Heart right ventricle (tissue), 16 donors: ENCODE data around the gene FARSB. TPM values are rescaled to one million over a fixed set of nuclear protein-coding genes. Genes with fewer than 3 reads are reported as not detected.

ENCODE experiments used
- ATAC-seq, 8 donors: fragments of 200-7000 bp; cut with Tn5 transposase; one replicate each; pipeline ENCODE4 v1.9.1; 2020; ENCODE audit warnings: mild to moderate bottlenecking in 8 of 8, moderate library complexity in 8 of 8, moderate number of reproducible peaks in 1 of 8
- DNase-seq, 2 donors: peaks; one replicate each; pipeline ENCODE4 v3.0.0-alpha.2; 2020
- H3K27ac ChIP-seq, 10 donors: fragments of 200-600 bp; sonication (generic) in 2 of 10; one replicate each; pipeline versions ENCODE4 v1.5.0 to v1.8.0; 2020 to 2022; ENCODE audit warnings: mild to moderate bottlenecking in 3 of 10
- H3K27me3 ChIP-seq, 7 donors: fragments of 200-600 bp; one replicate each; pipeline ENCODE4 v1.8.0; 2021 to 2022; ENCODE audit warnings: mild to moderate bottlenecking in 2 of 7
- H3K36me3 ChIP-seq, 9 donors: fragments of 200-600 bp; sonication (generic) in 1 of 9; one replicate each; pipeline versions ENCODE4 v1.5.0 to v1.8.0; 2020 to 2022; ENCODE audit warnings: mild to moderate bottlenecking in 2 of 9
- H3K4me1 ChIP-seq, 9 donors: fragments of 200-600 bp; sonication (generic) in 1 of 9; one replicate each; pipeline versions ENCODE4 v1.5.0 to v1.8.0; 2020 to 2022; ENCODE audit warnings: mild to moderate bottlenecking in 4 of 9
- H3K4me3 ChIP-seq, 10 donors: fragments of 200-600 bp; sonication (generic) in 2 of 10; one replicate each; pipeline versions ENCODE4 v1.5.0 to v1.8.0; 2020 to 2022; ENCODE audit warnings: mild to moderate bottlenecking in 7 of 10, moderate library complexity in 2 of 10
- H3K9me3 ChIP-seq, 11 donors: fragments of 200-600 bp in 10 of 11; sonication (generic) in 2 of 11; one replicate each; pipeline versions ENCODE4 v1.5.0 to v1.8.0; 2013 to 2022; ENCODE audit warnings: mild to moderate bottlenecking in 2 of 11, control low read depth in 1 of 11, moderate library complexity in 1 of 11
- CTCF ChIP-seq, 9 donors: fragments of 200-600 bp; sonication (generic) in 2 of 9; IDR thresholded peaks; one replicate each; pipeline versions ENCODE4 v1.5.0 to v1.8.0; 2021 to 2022; ENCODE audit warnings: antibody characterized with exemption in 9 of 9, mild to moderate bottlenecking in 5 of 9, moderate library complexity in 1 of 9
- WGBS, 2 donors: extraction: QIAGEN DNeasy Blood & Tissue Kit; methylation state at CpG; one replicate each; pipeline ENCODE4 v1.1.7; 2013; ENCODE audit warnings: inconsistent platforms in 1 of 2; 5-methylcytosine and 5-hydroxymethylcytosine counted together
- intact Hi-C, 10 donors: fragments of 100-400 bp; cut with DNase I; formaldehyde crosslinking; loops; one replicate each; pipeline versions ENCODE4 v1.11.1 to v1.14.2; 2022
- polyA plus RNA-seq, 2 donors: library from polyadenylated mRNA; stranded (reverse); fragments of 200-250 nt; gene quantifications; one replicate each; pipeline ENCODE4 v1.2.3, GENCODE V29; 2013
- total RNA-seq, 10 donors: library from RNA; stranded (reverse); fragmentation: NEBNext Ultra II Directional in 3 of 10; extraction: Animal tissue kit (Norgen Biotek cat#: 25700) in 3 of 10; gene quantifications; one replicate each; pipeline versions ENCODE4 v1.2.1 to v1.2.4, GENCODE V29; 2021 to 2023
- donor health status: Arrhythmogenic right ventricular cardiomyopathy.
- donor health status: ischemic (EF 13 %, LVEDD 7.1; RV severe dilation, severe dysfunction).
- donor health status: healthy with polysubstance abuse.
- donor health status: DM: no; HTN: yes; CAD: no.
- donor health status: DM: no; HTN: no; CAD: no.
- donor health status: ischemic (EF 25% LVEDD 6.9; RV normal size, moderate dysfunction).
- donor health status: ischemic (EF 25% LVEDD 5.7; RV mildly dilated, moderate dysfunction).
- donor health status: healthy.
- donor health status: DM: yes; HTN: yes; CAD: no.
- donor health status: Ischemic cardiomyopathy.
- donor health status: ischemic (EF 35%, LVEDD 5.7; RV mildly dilated, moderate dysfunction).
- donor health status: nonischemic (EF 11% LVEDD 7.7; RV severe dilation, severe dysfunction).
- donor health status: DM: yes; HTN: yes; CAD: no.
- donor health status: PGD.
- donor health status: ischemic (EF 29% LVEDD 5.4; RV normal size, mild dysfunction).
- donor health status: nonischemic (EF 23%, LVEDD 6.1; RV moderate dilation, normal function).

The FARSB gene
- total and polyA plus RNA-seq, 12 donors: 12.1 to 26.6 (median 20.5) TPM

DNA sequence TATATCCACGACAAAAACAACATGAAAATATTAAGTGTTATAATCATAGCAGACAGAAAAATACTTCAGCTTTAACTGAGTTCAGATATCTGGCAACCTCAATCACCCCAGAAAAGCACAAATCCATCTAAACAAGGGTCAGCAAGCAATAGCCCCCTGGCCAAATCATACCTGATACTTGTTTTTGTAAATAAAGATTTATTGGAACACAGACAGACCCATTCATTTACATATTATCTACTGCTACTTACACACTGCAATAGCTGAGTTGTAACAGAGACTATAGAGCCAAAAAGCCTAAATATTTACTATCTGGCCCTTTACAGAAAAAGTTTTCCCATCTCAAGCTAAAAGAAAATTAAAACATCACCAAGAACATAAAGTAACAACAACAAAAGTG is 12.8 kb downstream of the FARSB start:
- no peak overlapping the region for H3K4me3 ChIP-seq
- H3K36me3 ChIP-seq: peaks cover 0 to 100% (median 33%) of the 10 kb centered on the region in 9 donors
- WGBS, 2 donors: 94% methylated on average over 1 of the region's 1 CpG
- intact Hi-C loops: no loop called here
- DNase-seq (no peak), ATAC-seq (no peak)
- TF ChIP-seq CTCF (IDR thresholded peaks at IDR 0.05): no peak
- H3K4me1 ChIP-seq: no peaks in the 10 kb centered on the region
- H3K27me3 ChIP-seq: no peaks in the 10 kb centered on the region
- peaks cover 0 to 5% (median 0%) of the 10 kb centered on the region in 11 donors for H3K9me3 ChIP-seq
- H3K27ac ChIP-seq: no peak overlapping the region

- 97 to 98% methylated on average over 2 of the region's 2 CpGs for WGBS, 2 donors
- DNase-seq (no peak), ATAC-seq (no peak)
- TF ChIP-seq CTCF (IDR thresholded peaks at IDR 0.05): no peak
- Histone ChIP-seq H3K9me3 (peaks cover 0 to 14% (median 0%) of the 10 kb centered on the region in 11 donors), H3K4me1 (no peaks in the 10 kb centered on the region), H3K27me3 (no peaks in the 10 kb centered on the region), H3K27ac (no peak overlapping the region), H3K4me3 (no peak overlapping the region), H3K36me3 (peaks cover 0 to 100% (median 30%) of the 10 kb centered on the region in 9 donors)
- intact Hi-C loops: no loop called here
Observed at GRCh38 chr2:222641336-222641735, 14.6 kb downstream of the FARSB start.

GRCh38 chr2:222637067-222637466 is 18.8 kb downstream of the FARSB start:
- no peak for TF ChIP-seq CTCF (IDR thresholded peaks at IDR 0.05)
- Histone ChIP-seq H3K27me3 (no peaks in the 10 kb centered on the region), H3K27ac (no peak overlapping the region), H3K9me3 (peaks cover 0 to 14% (median 0%) of the 10 kb centered on the region in 11 donors), H3K4me3 (no peak overlapping the region), H3K4me1 (no peaks in the 10 kb centered on the region), H3K36me3 (peaks cover 0 to 100% (median 44%) of the 10 kb centered on the region in 9 donors)
- ATAC-seq (no peak), DNase-seq (no peak)
- intact Hi-C loops: no loop called here
- WGBS, 2 donors: 97 to 98% methylated on average over 1 of the region's 1 CpG

DNA sequence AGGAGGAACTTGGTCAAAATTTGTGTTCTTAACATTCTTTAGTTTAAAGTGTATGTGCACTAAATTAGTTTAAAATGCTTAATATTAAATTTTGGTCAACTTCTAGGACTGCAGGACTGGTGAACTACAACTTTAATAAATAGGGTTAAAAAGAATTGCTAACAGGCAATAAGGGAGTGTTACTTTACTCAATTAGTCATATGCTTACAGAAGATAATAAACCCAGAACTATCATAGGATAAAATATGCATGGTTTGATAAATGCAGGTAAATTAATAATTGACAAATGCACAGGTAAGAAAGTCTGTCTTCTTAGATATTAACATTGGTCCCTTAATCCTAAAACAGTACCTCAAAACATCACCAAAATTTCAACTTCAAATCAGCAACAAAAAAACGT is 20.6 kb downstream of the FARSB start:
- intact Hi-C loops: no loop called here
- no peak for TF ChIP-seq CTCF (IDR thresholded peaks at IDR 0.05)
- Histone ChIP-seq H3K36me3 (peaks cover 0 to 100% (median 57%) of the 10 kb centered on the region in 9 donors), H3K27me3 (no peaks in the 10 kb centered on the region), H3K9me3 (peaks cover 0 to 14% (median 0%) of the 10 kb centered on the region in 11 donors), H3K4me1 (no peaks in the 10 kb centered on the region), H3K27ac (no peak overlapping the region), H3K4me3 (no peak overlapping the region)
- no peak for ATAC-seq
- DNase-seq: no peak
- WGBS, 2 donors: 93% methylated on average over 1 of the region's 1 CpG
